Naive thymus-derived CD4-positive, alpha-beta T cell (primary cell): ENCODE results near the gene FEM1C. TPM values are rescaled to one million over a fixed set of nuclear protein-coding genes. Genes with fewer than 3 reads are reported as not detected.
A peak's percentile ranks its signal among the peaks of the same experiment; 100 is the strongest.

Experiments
- ATAC-seq: fragments of 150-1000 bp; cut with Tn5 transposase; 2 replicates; pipeline ENCODE4 v1.10.0; 2021; ENCODE audit warnings: mild to moderate bottlenecking, moderate library complexity
- CTCF ChIA-PET: fragments of 350-600 bp; sonication (Branson Sonifier 250); formaldehyde crosslinking; loops from one replicate; lab custom pipeline; 2021; ENCODE audit warnings: antibody characterized with exemption; lab: Charles Lee
- POLR2A ChIA-PET: fragments of 350-600 bp; sonication (Branson Sonifier 250); formaldehyde crosslinking; loops from one replicate; lab custom pipeline; 2021; ENCODE audit warnings: antibody characterized with exemption, inconsistent platforms; lab: Charles Lee
- DNase-seq, 9 donors: peaks; one replicate each; pipeline versions ENCODE4 v3.0.0 to v3.0.0-alpha.2; 2020 to 2022; ENCODE audit warnings: mixed read lengths in 1 of 9
- H3K27ac ChIP-seq: one replicate; pipeline ENCODE4 v1.7.0; 2013; ENCODE audit warnings: mild to moderate bottlenecking, low read depth, low read length, moderate library complexity
- H3K27me3 ChIP-seq, 2 donors: one replicate each; pipeline ENCODE4 v1.7.0; 2013; ENCODE audit warnings: low read length in 2 of 2, mild to moderate bottlenecking in 2 of 2, moderate library complexity in 2 of 2; ENCODE audit not compliant: control insufficient read depth in 2 of 2, insufficient read depth in 2 of 2
- H3K36me3 ChIP-seq, 3 experiments: 1 replicate in 2 of 3; 2 replicates in 1 of 3; pipeline ENCODE4 v1.7.0; 2013; ENCODE audit warnings: low read length in 3 of 3, mild to moderate bottlenecking in 3 of 3, moderate library complexity in 1 of 3; ENCODE audit not compliant: insufficient read depth in 3 of 3, control insufficient read depth in 2 of 3
- H3K4me1 ChIP-seq, 2 donors: one replicate each; pipeline ENCODE4 v1.7.0; 2013; ENCODE audit warnings: low read length in 2 of 2, mild to moderate bottlenecking in 2 of 2, moderate library complexity in 1 of 2; ENCODE audit not compliant: control insufficient read depth in 2 of 2, insufficient read depth in 2 of 2
- H3K4me3 ChIP-seq: 2 replicates; pipeline ENCODE4 v1.7.0; 2013; ENCODE audit warnings: mild to moderate bottlenecking, low read length
- H3K9me3 ChIP-seq, 3 experiments: 1 replicate in 2 of 3; 2 replicates in 1 of 3; pipeline ENCODE4 v1.7.0; 2013; ENCODE audit warnings: low read length in 3 of 3; ENCODE audit not compliant: control insufficient read depth in 2 of 3
- H3K27ac Mint-ChIP-seq, 9 donors: one replicate each; pipeline ENCODE4 v1.8.0; 2020 to 2022; ENCODE audit warnings: mixed read lengths in 9 of 9, mild to moderate bottlenecking in 8 of 9, moderate library complexity in 5 of 9, inconsistent platforms in 2 of 9
- H3K27me3 Mint-ChIP-seq, 5 donors: one replicate each; pipeline ENCODE4 v1.8.0; 2021 to 2022; ENCODE audit warnings: mixed read lengths in 5 of 5, mild to moderate bottlenecking in 1 of 5
- H3K36me3 Mint-ChIP-seq, 5 donors: one replicate each; pipeline ENCODE4 v1.8.0; 2020 to 2022; ENCODE audit warnings: mixed read lengths in 5 of 5, mild to moderate bottlenecking in 3 of 5, inconsistent platforms in 1 of 5
- H3K4me1 Mint-ChIP-seq, 7 donors: one replicate each; pipeline ENCODE4 v1.8.0; 2020 to 2022; ENCODE audit warnings: mixed read lengths in 7 of 7, mild to moderate bottlenecking in 3 of 7, inconsistent platforms in 1 of 7
- H3K4me3 Mint-ChIP-seq, 10 donors: one replicate each; pipeline ENCODE4 v1.8.0; 2020 to 2022; ENCODE audit warnings: mild to moderate bottlenecking in 10 of 10, mixed read lengths in 10 of 10, moderate library complexity in 6 of 10, inconsistent platforms in 2 of 10
- H3K9me3 Mint-ChIP-seq, 11 donors: one replicate each; pipeline ENCODE4 v1.8.0; 2020 to 2022; ENCODE audit warnings: mixed read lengths in 11 of 11, mild to moderate bottlenecking in 4 of 11, inconsistent platforms in 1 of 11, moderate library complexity in 1 of 11
- intact Hi-C, 2 donors: fragments of 100-400 bp; cut with micrococcal nuclease; formaldehyde crosslinking; loops; one replicate each; pipeline ENCODE4 v1.15.1; 2023
- polyA plus RNA-seq, 2 donors: library from polyadenylated mRNA; unstranded; fragments of 300-500 nt; fragmentation: Illumina TruSeq; gene quantifications; one replicate each; pipeline ENCODE4 v1.2.3, GENCODE V29; 2021
- total RNA-seq, 6 experiments: library from RNA in 5 of 6; stranded (reverse) in 5 of 6; gene quantifications; 1 replicate in 5 of 6; 2 replicates in 1 of 6; pipeline ENCODE4 v1.2.3 and lab custom pipeline; 2021 to 2026

FEM1C gene
- total and polyA plus RNA-seq, 7 experiments from 2014 or later: 2.0 to 33.1 (median 15.0) TPM

DNA sequence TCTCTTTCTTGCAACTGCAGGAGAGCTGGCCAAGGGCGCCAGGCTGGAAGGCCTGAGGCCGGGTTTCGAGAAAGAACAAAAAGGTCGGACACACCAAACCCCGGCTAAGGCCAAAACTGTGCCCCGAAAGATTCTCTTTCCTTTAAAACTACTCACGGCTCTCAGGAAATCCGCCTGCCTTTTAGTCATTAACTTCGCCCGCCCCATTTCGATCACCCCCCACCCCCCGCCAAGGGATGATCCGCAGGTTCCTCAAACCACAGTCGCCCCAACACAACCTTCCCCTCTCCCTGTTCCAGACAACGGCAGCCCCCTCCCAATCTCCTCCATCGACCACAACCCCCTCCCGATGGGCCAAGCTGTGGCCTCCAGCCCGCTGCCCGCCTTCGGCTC, 536 bp downstream of the FEM1C start:
- ATAC-seq (peak; percentile 53), DNase-seq (peak in 7 of 9 donors; percentile 41 to 64 (median 59))
- peaks cover 0 to 5% (median 4%) of the 10 kb centered on the region in 3 experiments for H3K9me3 ChIP-seq
- peaks cover 0 to 4% (median 0%) of the 10 kb centered on the region in 3 experiments for H3K36me3 ChIP-seq
- peaks cover 0 to 21% (median 2%) of the 10 kb centered on the region in 11 donors for H3K9me3 Mint-ChIP-seq
- peak overlapping the region; percentile 94 to 100 (median 96) for H3K4me3 Mint-ChIP-seq
- H3K4me3 ChIP-seq: peak overlapping the region; percentile 70
- H3K27me3 Mint-ChIP-seq: no peaks in the 10 kb centered on the region
- intact Hi-C loops: loop anchor here (1.0 to 5.0 kb wide), 13 partner anchors 30 to 541 kb away; partner anchors contain the start of genes AP3S1 (in 2 of the 2), ATG12 (in 2 of the 2), CCDC112 (in 2 of the 2) and PGGT1B (in 2 of the 2)
- H3K4me1 ChIP-seq: peaks cover 31 to 42% of the 10 kb centered on the region in 2 donors
- H3K27ac ChIP-seq: peak overlapping the region; percentile 96
- CTCF ChIA-PET: interaction anchor here (0.6 kb wide), 1 partner anchor 93 kb away, joined by 3 read pairs; no protein-coding TSS in a partner anchor
- peaks cover 42 to 56% (median 50%) of the 10 kb centered on the region in 7 donors for H3K4me1 Mint-ChIP-seq
- POLR2A ChIA-PET: interaction anchor here (0.7 to 4.1 kb wide), 8 partner anchors 17 to 375 kb away, joined by 3 to 24 read pairs (median 6); partner anchors contain the start of genes CCDC112, PGGT1B, TMED7 and TRIM36
- H3K27me3 ChIP-seq: no peaks in the 10 kb centered on the region
- H3K27ac Mint-ChIP-seq: peak overlapping the region; percentile 92 to 100 (median 96)
- peaks cover 0 to 47% (median 22%) of the 10 kb centered on the region in 5 donors for H3K36me3 Mint-ChIP-seq

DNA sequence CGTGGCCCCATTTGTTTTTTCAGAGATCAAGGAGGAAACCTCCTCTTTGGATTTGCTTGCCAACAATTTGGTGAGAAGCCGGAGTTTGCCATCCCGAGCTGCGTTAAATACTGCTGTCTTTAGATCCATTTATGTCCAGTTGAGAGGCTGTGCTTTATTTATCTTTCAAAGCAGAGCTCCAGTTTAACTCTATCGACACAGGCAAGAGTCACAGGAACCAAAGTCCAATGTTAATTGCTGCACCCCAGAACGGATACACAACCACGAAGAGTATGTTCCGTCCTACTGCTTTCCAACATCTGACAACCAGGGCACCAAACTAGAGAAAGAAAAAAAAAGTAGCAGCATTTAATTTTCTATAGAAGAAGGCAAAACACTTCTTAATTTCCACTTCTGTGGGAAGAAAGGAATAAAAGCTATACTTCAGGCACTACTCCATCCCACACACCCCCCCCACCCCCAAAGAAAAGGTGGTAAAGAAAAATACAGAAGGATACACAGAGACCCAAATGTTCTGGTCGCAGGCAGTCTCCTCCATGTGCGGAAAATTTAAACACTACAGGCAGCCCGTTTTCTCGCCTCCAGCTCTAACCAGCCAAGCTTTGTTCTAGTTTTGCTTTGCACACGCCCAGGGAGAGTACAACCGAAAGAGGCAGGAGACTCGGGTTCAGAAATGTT, 1.1 kb downstream of the FEM1C start:
- peak; percentile 16 for ATAC-seq
- Histone ChIP-seq H3K27ac (peak overlapping the region; percentile 96), H3K27me3 (no peaks in the 10 kb centered on the region), H3K36me3 (peaks cover 0 to 4% (median 0%) of the 10 kb centered on the region in 3 experiments), H3K4me1 (peaks cover 31 to 45% of the 10 kb centered on the region in 2 donors), H3K9me3 (peaks cover 0 to 5% (median 4%) of the 10 kb centered on the region in 3 experiments), H3K4me3 (peak overlapping the region; percentile 70)
- H3K9me3 Mint-ChIP-seq: peaks cover 0 to 21% (median 2%) of the 10 kb centered on the region in 11 donors
- H3K4me3 Mint-ChIP-seq: peak overlapping the region; percentile 94 to 100 (median 96)
- H3K4me1 Mint-ChIP-seq: peaks cover 48 to 61% (median 55%) of the 10 kb centered on the region in 7 donors
- peaks cover 5 to 51% (median 28%) of the 10 kb centered on the region in 5 donors for H3K36me3 Mint-ChIP-seq
- ChIA-PET POLR2A (interaction anchor here (0.7 to 4.1 kb wide), 9 partner anchors 16 to 374 kb away, joined by 4 to 24 read pairs (median 6); partner anchors contain the start of genes CCDC112, PGGT1B, TMED7 and TRIM36), CTCF (interaction anchor here (0.6 to 0.7 kb wide), 2 partner anchors 93 to 449 kb away, joined by 3 read pairs; no protein-coding TSS in a partner anchor)
- peak overlapping the region; percentile 92 to 100 (median 96) for H3K27ac Mint-ChIP-seq
- no peaks in the 10 kb centered on the region for H3K27me3 Mint-ChIP-seq
- intact Hi-C loops: loop anchor here (1.0 to 5.0 kb wide), 16 partner anchors 11 to 542 kb away; partner anchors contain the start of genes AP3S1 (in 2 of the 2), ATG12 (in 2 of the 2), CCDC112 (in 2 of the 2) and PGGT1B (in 2 of the 2)
- DNase-seq: peak in 3 of 9 donors; percentile 5 to 61 (median 55)

DNA sequence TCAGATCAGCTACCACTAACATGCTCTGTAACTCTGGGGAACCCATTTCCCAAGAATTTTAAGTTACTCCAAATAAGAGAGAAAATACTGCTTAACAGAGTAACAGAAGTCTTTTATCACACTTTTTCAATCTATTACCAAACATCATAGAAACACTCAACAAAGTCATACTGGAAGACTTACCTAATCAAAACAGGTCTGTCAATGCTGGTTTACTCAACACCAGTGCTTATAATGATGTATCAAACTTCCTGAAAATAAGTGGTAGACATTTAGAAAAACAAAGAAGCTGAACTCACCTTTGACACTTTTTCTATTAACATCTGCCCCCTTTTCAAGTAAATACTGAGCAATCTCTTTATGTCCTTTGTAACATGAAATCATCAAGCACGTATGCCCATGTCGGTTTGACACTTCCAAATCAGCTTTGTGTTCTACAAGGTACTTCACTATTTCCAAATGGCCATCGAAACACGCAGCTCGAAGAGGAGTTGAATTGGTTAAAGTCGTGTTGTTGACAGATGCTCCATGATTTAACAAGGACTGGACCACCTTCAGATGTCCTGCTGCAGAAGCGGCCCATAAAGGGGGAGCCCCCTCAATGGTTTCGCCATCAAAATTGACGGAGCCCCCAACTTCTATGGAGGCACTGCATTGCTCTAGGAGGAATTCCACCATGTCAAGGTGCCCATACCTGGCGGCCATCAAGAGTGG, 1.8 kb downstream of the FEM1C start:
- DNase-seq (no peak), ATAC-seq (no peak)
- Mint-ChIP-seq H3K4me1 (peaks cover 53 to 68% (median 62%) of the 10 kb centered on the region in 7 donors), H3K36me3 (peaks cover 6 to 56% (median 33%) of the 10 kb centered on the region in 5 donors), H3K27me3 (no peaks in the 10 kb centered on the region), H3K9me3 (peaks cover 0 to 21% (median 2%) of the 10 kb centered on the region in 11 donors), H3K27ac (peak overlapping the region in 7 of 9 donors; percentile 64 to 100 (median 97)), H3K4me3 (peak overlapping the region; percentile 94 to 100 (median 96))
- CTCF ChIA-PET: interaction anchor here (0.7 kb wide), 1 partner anchor 449 kb away, joined by 3 read pairs; no protein-coding TSS in a partner anchor
- H3K27me3 ChIP-seq: no peaks in the 10 kb centered on the region
- intact Hi-C loops: loop anchor here (1.0 to 5.0 kb wide), 4 partner anchors 11 to 44 kb away; no protein-coding TSS in a partner anchor
- peaks cover 36 to 50% of the 10 kb centered on the region in 2 donors for H3K4me1 ChIP-seq
- H3K4me3 ChIP-seq: peak overlapping the region; percentile 70
- POLR2A ChIA-PET: interaction anchor here (0.7 to 2.1 kb wide), 4 partner anchors 20 to 281 kb away, joined by 4 to 6 read pairs (median 4); partner anchors contain the start of gene PGGT1B
- peaks cover 0 to 5% (median 4%) of the 10 kb centered on the region in 3 experiments for H3K9me3 ChIP-seq
- peaks cover 0 to 4% (median 0%) of the 10 kb centered on the region in 3 experiments for H3K36me3 ChIP-seq
- H3K27ac ChIP-seq: peak overlapping the region; percentile 96

DNA sequence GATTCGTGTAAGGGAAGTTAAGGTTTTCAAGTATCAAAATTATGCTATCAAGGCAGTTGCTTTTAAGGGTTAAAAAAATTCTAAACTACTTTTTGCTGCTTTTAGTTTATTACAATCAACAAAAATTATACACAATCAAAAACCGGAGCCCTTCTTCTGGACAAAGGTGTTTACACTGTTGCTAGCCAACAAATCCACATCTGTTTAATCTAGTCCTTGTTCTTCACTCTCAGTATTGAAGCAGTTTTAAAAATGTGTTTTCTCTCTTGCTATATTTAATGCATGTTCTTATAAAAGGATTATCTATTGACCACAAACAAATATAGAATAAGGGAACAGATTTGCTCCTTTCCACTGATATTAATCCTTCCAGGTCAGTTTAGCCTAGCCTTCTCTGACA, 2.5 kb downstream of the FEM1C start:
- POLR2A ChIA-PET: no interaction called here
- CTCF ChIA-PET: no interaction called here
- Histone ChIP-seq H3K4me3 (peak overlapping the region; percentile 70), H3K4me1 (peaks cover 41 to 53% of the 10 kb centered on the region in 2 donors), H3K27ac (no peak overlapping the region), H3K9me3 (peaks cover 0 to 5% (median 4%) of the 10 kb centered on the region in 3 experiments), H3K27me3 (no peaks in the 10 kb centered on the region), H3K36me3 (peaks cover 0 to 4% (median 0%) of the 10 kb centered on the region in 3 experiments)
- Mint-ChIP-seq H3K36me3 (peaks cover 6 to 59% (median 36%) of the 10 kb centered on the region in 5 donors), H3K27me3 (no peaks in the 10 kb centered on the region), H3K4me3 (peak overlapping the region; percentile 94 to 100 (median 96)), H3K4me1 (peaks cover 56 to 75% (median 69%) of the 10 kb centered on the region in 7 donors), H3K9me3 (peaks cover 0 to 21% (median 2%) of the 10 kb centered on the region in 11 donors), H3K27ac (peak overlapping the region in 4 of 9 donors; percentile 25 to 93 (median 50))
- intact Hi-C loops: loop anchor here (2.0 to 5.0 kb wide), 3 partner anchors 13 to 45 kb away; no protein-coding TSS in a partner anchor
- no peak for ATAC-seq
- no peak for DNase-seq

DNA sequence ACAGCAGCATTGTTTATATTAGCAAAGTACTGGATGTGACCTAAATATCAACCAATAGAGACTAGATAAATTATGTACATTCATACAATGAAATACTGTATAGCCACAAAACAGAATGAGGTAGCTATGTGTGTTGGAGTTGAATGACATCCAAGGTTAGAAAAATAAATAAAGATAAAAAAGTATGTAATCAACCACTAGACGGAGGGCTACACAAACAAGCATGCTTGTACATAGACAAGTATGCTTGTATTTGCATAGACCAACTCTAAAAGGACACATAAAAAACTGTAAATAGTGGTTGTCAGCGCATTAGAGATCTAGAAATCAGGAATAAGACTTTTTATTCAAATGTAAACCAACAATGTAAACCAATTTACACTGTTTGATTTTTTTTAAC, 3.0 kb downstream of the FEM1C start:
- H3K27ac ChIP-seq: no peak overlapping the region
- H3K36me3 ChIP-seq: peaks cover 0 to 4% (median 0%) of the 10 kb centered on the region in 3 experiments
- Mint-ChIP-seq H3K36me3 (peaks cover 6 to 64% (median 41%) of the 10 kb centered on the region in 5 donors), H3K4me1 (peaks cover 59 to 80% (median 74%) of the 10 kb centered on the region in 7 donors), H3K9me3 (peaks cover 0 to 16% (median 2%) of the 10 kb centered on the region in 11 donors), H3K27me3 (no peaks in the 10 kb centered on the region), H3K4me3 (peak overlapping the region; percentile 94 to 100 (median 96)), H3K27ac (no peak overlapping the region)
- ChIA-PET CTCF (no interaction called here), POLR2A (no interaction called here)
- no peaks in the 10 kb centered on the region for H3K27me3 ChIP-seq
- DNase-seq: no peak
- peaks cover 0 to 5% (median 4%) of the 10 kb centered on the region in 3 experiments for H3K9me3 ChIP-seq
- H3K4me1 ChIP-seq: peaks cover 43 to 56% of the 10 kb centered on the region in 2 donors
- peak overlapping the region; percentile 70 for H3K4me3 ChIP-seq
- intact Hi-C loops: loop anchor here (2.0 to 5.0 kb wide), 3 partner anchors 13 to 46 kb away; no protein-coding TSS in a partner anchor
- no peak for ATAC-seq
